IMR-90 (cell line): ENCODE measurements around the gene TDRD1. TPM values are rescaled to one million over a fixed set of nuclear protein-coding genes. Genes with fewer than 3 reads are reported as not detected.

Experiments used
- ATAC-seq: fragments of 200-7000 bp; cut with Tn5 transposase; 2 replicates; pipeline ENCODE4 v1.9.1; 2020; ENCODE audit warnings: low read depth, mild to moderate bottlenecking, moderate library complexity
- BruUV-seq: library from RNA; stranded (reverse); fragments of 400-500 nt; replicated peaks from 2 replicates; lab custom pipeline; 2021; lab: Mats Ljungman, UMichigan
- CTCF ChIA-PET: fragments of 300-600 bp; formaldehyde crosslinking; extraction: SDS; loops from one replicate; lab custom pipeline; 2021; ENCODE audit warnings: antibody characterized with exemption; lab: Yijun Ruan, JAX
- POLR2A ChIA-PET: fragments of 300-600 bp; sonication (Branson Sonifier 250); formaldehyde crosslinking; loops from one replicate; lab custom pipeline; 2022; ENCODE audit warnings: antibody characterized with exemption; ENCODE audit not compliant: unreplicated experiment; lab: Charles Lee
- DNase-seq: peaks from one replicate; pipeline ENCODE4 v3.0.0; 2013
- H2AFZ ChIP-seq: replicated peaks from 2 replicates; pipeline ENCODE3; 2013; ENCODE audit warnings: low read length, mild to moderate bottlenecking; ENCODE audit not compliant: poor library complexity
- H2AK5ac ChIP-seq: 2 replicates; pipeline ENCODE4 v1.6.1; 2013; ENCODE audit warnings: low read depth, low read length, inconsistent platforms
- H2AK9ac ChIP-seq: replicated peaks from 2 replicates; pipeline ENCODE3; 2013; ENCODE audit warnings: mild to moderate bottlenecking, low read depth, low read length, moderate library complexity; ENCODE audit not compliant: poor library complexity
- H2BK120ac ChIP-seq: 2 replicates; pipeline ENCODE4 v1.6.1; 2013; ENCODE audit warnings: low read depth, low read length, inconsistent platforms
- H2BK15ac ChIP-seq: 3 replicates; pipeline ENCODE4 v1.6.1; 2013; ENCODE audit warnings: low read depth, low read length, inconsistent platforms
- H2BK20ac ChIP-seq: 2 replicates; pipeline ENCODE4 v1.6.1; 2013; ENCODE audit warnings: low read depth, mild to moderate bottlenecking, inconsistent platforms, low read length, moderate library complexity
- H2BK5ac ChIP-seq: 2 replicates; pipeline ENCODE4 v1.6.1; 2013; ENCODE audit warnings: mild to moderate bottlenecking, low read depth, low read length, inconsistent platforms; ENCODE audit not compliant: poor library complexity, severe bottlenecking
- H3K14ac ChIP-seq: replicated peaks from 2 replicates; pipeline ENCODE4 v1.6.1; 2013; ENCODE audit warnings: low read depth, low read length, inconsistent platforms
- H3K18ac ChIP-seq: 2 replicates; pipeline ENCODE4 v1.6.1; 2013; ENCODE audit warnings: low read depth, low read length, control low read depth
- H3K23ac ChIP-seq: 2 replicates; pipeline ENCODE4 v1.6.1; 2013; ENCODE audit warnings: low read depth, low read length, inconsistent platforms
- H3K27ac ChIP-seq: 2 replicates; pipeline ENCODE4 v1.5.1; 2013; ENCODE audit warnings: mild to moderate bottlenecking, control low read depth, low read length; ENCODE audit not compliant: insufficient read depth
- H3K27me3 ChIP-seq: 2 replicates; pipeline ENCODE4 v1.6.1; 2013; ENCODE audit warnings: low read length; ENCODE audit not compliant: control insufficient read depth, insufficient read depth
- H3K36me3 ChIP-seq: 2 replicates; pipeline ENCODE4 v1.6.1; 2013; ENCODE audit warnings: low read length, mixed read lengths; ENCODE audit not compliant: control insufficient read depth, insufficient read depth
- H3K4ac ChIP-seq: 2 replicates; pipeline ENCODE4 v1.6.1; 2013; ENCODE audit warnings: low read depth, low read length, inconsistent platforms
- H3K4me1 ChIP-seq: 2 replicates; pipeline ENCODE4 v1.6.1; 2013; ENCODE audit warnings: low read length, mixed read lengths; ENCODE audit not compliant: control insufficient read depth, insufficient read depth
- H3K4me2 ChIP-seq: 2 replicates; pipeline ENCODE4 v1.6.1; 2013; ENCODE audit warnings: low read depth, mild to moderate bottlenecking, control low read depth, low read length, moderate library complexity
- H3K4me3 ChIP-seq: 2 replicates; pipeline ENCODE4 v1.5.1; 2013; ENCODE audit warnings: low read depth, mild to moderate bottlenecking, control low read depth, low read length, moderate library complexity; ENCODE audit not compliant: insufficient read depth
- H3K56ac ChIP-seq: 2 replicates; pipeline ENCODE4 v1.6.1; 2013; ENCODE audit warnings: low read length, inconsistent platforms; ENCODE audit not compliant: insufficient read depth; ENCODE audit errors: extremely low read depth
- H3K79me1 ChIP-seq, 2 experiments: 2 replicates each; pipeline ENCODE4 v1.6.1; 2013; ENCODE audit warnings: low read length in 2 of 2, inconsistent platforms in 1 of 2, low read depth in 1 of 2
- H3K9ac ChIP-seq: 2 replicates; pipeline ENCODE4 v1.6.1; 2013; ENCODE audit warnings: low read depth, low read length, control low read depth
- H3K9me1 ChIP-seq: 2 replicates; pipeline ENCODE4 v1.6.1; 2013; ENCODE audit warnings: low read length, inconsistent platforms; ENCODE audit not compliant: insufficient read depth
- H3K9me3 ChIP-seq: 2 replicates; pipeline ENCODE4 v1.6.1; 2013; ENCODE audit warnings: low read length; ENCODE audit not compliant: control insufficient read depth, insufficient read depth
- H4K20me1 ChIP-seq: 2 replicates; pipeline ENCODE4 v1.6.1; 2013; ENCODE audit warnings: low read length, inconsistent platforms; ENCODE audit not compliant: insufficient read depth
- H4K5ac ChIP-seq: 2 replicates; pipeline ENCODE4 v1.6.1; 2013; ENCODE audit warnings: mild to moderate bottlenecking, low read depth, low read length, control low read depth
- H4K8ac ChIP-seq, 2 experiments: 2 replicates each; pipeline ENCODE4 v1.6.1; 2013; ENCODE audit warnings: low read depth in 2 of 2, low read length in 2 of 2, control low read depth in 1 of 2, inconsistent platforms in 1 of 2
- H4K91ac ChIP-seq: 2 replicates; pipeline ENCODE4 v1.6.1; 2013; ENCODE audit warnings: low read depth, low read length, inconsistent platforms; ENCODE audit not compliant: insufficient read depth
- BHLHE40 ChIP-seq: fragments of 150-350 bp; IDR thresholded peaks from 2 replicates; pipeline ENCODE4 v1.6.1; 2016; ENCODE audit warnings: mild to moderate bottlenecking, low read depth, low read length
- FOS ChIP-seq: fragments of 150-350 bp; IDR thresholded peaks from 2 replicates; pipeline ENCODE4 v1.6.1; 2016; ENCODE audit warnings: low read depth, low read length
- MAFK ChIP-seq: IDR thresholded peaks from 2 replicates; pipeline ENCODE4 v1.6.1; 2012; ENCODE audit warnings: low read depth, low read length, improper control_type of control experiment
- MAZ ChIP-seq: IDR thresholded peaks from 2 replicates; pipeline ENCODE4 v1.6.1; 2012; ENCODE audit warnings: low read depth, mild to moderate bottlenecking, low read length, improper control_type of control experiment, moderate library complexity, borderline replicate concordance
- MXI1 ChIP-seq: IDR thresholded peaks from 2 replicates; pipeline ENCODE4 v1.6.1; 2012; ENCODE audit warnings: low read depth, mild to moderate bottlenecking, low read length, moderate library complexity, borderline replicate concordance
- NFE2L2 ChIP-seq: fragments of 150-350 bp; IDR thresholded peaks from 2 replicates; pipeline ENCODE4 v1.6.1; 2016; ENCODE audit warnings: low read depth, mild to moderate bottlenecking, low read length
- POLR2A ChIP-seq: IDR thresholded peaks from 2 replicates; pipeline ENCODE4 v1.6.1; 2012; ENCODE audit warnings: mild to moderate bottlenecking, low read depth, low read length
- RAD21 ChIP-seq: IDR thresholded peaks from 2 replicates; pipeline ENCODE4 v1.6.1; 2012; ENCODE audit warnings: low read length, improper control_type of control experiment
- RCOR1 ChIP-seq: IDR thresholded peaks from 2 replicates; pipeline ENCODE4 v1.6.1; 2012; ENCODE audit warnings: mild to moderate bottlenecking, low read length, improper control_type of control experiment; ENCODE audit not compliant: insufficient replicate concordance
- RFX5 ChIP-seq: IDR thresholded peaks from 2 replicates; pipeline ENCODE4 v1.8.0; 2012; ENCODE audit warnings: low read depth, mild to moderate bottlenecking, low read length, moderate library complexity
- SMC3 ChIP-seq: fragments of 150-350 bp; IDR thresholded peaks from 2 replicates; pipeline ENCODE4 v1.6.1; 2016; ENCODE audit warnings: low read depth, mild to moderate bottlenecking, antibody characterized with exemption, low read length, moderate library complexity
- WGBS, 2 experiments: methylation state at CpG; one replicate each; pipeline versions ENCODE4 v1.1.5 to v1.1.7; 2013; ENCODE audit warnings: missing lambda C conversion rate in 2 of 2; ENCODE audit not compliant: insufficient read length in 1 of 2; ENCODE audit errors: extremely low coverage in 2 of 2; 5-methylcytosine and 5-hydroxymethylcytosine counted together
- dilution Hi-C: fragments of 300-500 bp; cut with HindIII; formaldehyde crosslinking; loops from one replicate; pipeline ENCODE4 v1.14.3; 2018; ENCODE audit warnings: low sequenced_read_pairs; ENCODE audit not compliant: unreplicated experiment
- in situ Hi-C: fragments of 300-500 bp; cut with MboI; formaldehyde crosslinking; loops from 3 replicates; pipeline ENCODE4 v1.14.3; 2019; ENCODE audit warnings: low sequenced_read_pairs, inconsistent platforms, mixed read lengths
- intact Hi-C: fragments of 100-400 bp; cut with micrococcal nuclease; formaldehyde crosslinking; loops from 2 replicates; pipeline ENCODE4 v1.10.0; 2022
- polyA plus RNA-seq, 3 experiments: library from polyadenylated mRNA; depleted of rRNA; stranded (reverse); fragments of >200 nt; gene quantifications; 2 replicates each; pipeline ENCODE4 v1.2.3, GENCODE V29; 2012; ENCODE audit warnings: low replicate concordance in 1 of 3
- total RNA-seq: library from RNA; depleted of rRNA; stranded (reverse); fragments of >200 nt; gene quantifications from 2 replicates; pipeline ENCODE4 v1.2.3, GENCODE V29; 2012
- TF ChIP-seq, protein P1 (sequence below): fragments of 150-350 bp; IDR thresholded peaks from 2 replicates; pipeline ENCODE4 v1.6.1; 2017; ENCODE audit warnings: mild to moderate bottlenecking, antibody characterized with exemption, low read length, low read depth
- TF ChIP-seq, protein P2 (sequence below): conservative IDR thresholded peaks from 2 replicates; pipeline ENCODE4 v1.5.1; 2012; ENCODE audit warnings: mild to moderate bottlenecking, low read depth, low read length, improper control_type of control experiment

The TDRD1 gene
- total and polyA plus RNA-seq, 2 of the 4 experiments (the other 2 are of a cell fraction), result not detected

DNA sequence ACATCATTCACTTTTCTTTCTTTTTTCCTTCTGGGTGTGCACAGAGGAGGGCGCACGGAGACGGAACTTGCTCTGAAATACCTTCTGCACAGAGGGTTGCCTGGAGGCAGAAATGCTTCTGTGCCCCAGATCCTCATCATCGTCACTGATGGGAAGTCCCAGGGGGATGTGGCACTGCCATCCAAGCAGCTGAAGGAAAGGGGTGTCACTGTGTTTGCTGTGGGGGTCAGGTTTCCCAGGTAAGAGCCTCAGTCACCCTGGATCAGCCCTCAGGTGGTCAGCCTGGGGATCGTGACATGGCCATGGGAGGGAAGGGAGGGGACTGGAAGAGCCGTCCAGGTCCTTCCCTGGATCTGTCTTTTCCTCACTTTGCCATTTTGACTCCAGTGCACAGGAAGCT is 93.5 kb downstream of the TDRD1 start:
- Histone ChIP-seq H3K18ac (no peak overlapping the region), H3K23ac (no peak overlapping the region), H2BK5ac (no peak overlapping the region), H4K8ac (no peak overlapping the region), H3K9me1 (peaks cover 12% of the 10 kb centered on the region), H2AFZ (no peak overlapping the region), H2AK5ac (peak overlapping the region; percentile 57), H4K5ac (no peak overlapping the region), H3K27ac (no peak overlapping the region), H3K14ac (no peak overlapping the region), H4K91ac (no peak overlapping the region), H3K9me3 (no peaks in the 10 kb centered on the region), H3K27me3 (peaks cover 12% of the 10 kb centered on the region), H3K4me2 (no peak overlapping the region), H2AK9ac (no peak overlapping the region), H2BK20ac (peak overlapping the region; percentile 79; the same call in 1 of the 2 replicates), H2BK120ac (peak overlapping the region; percentile 14; the same call in 1 of the 2 replicates), H3K9ac (no peak overlapping the region), H3K4me1 (peaks cover 6% of the 10 kb centered on the region), H3K79me1 (no peaks in the 10 kb centered on the region), H4K20me1 (peaks cover 7% of the 10 kb centered on the region; the same call in 1 of the 2 replicates), H3K56ac (no peak overlapping the region), H2BK15ac (no peak overlapping the region; the same call in 2 of the 3 replicates), H3K4ac (no peak overlapping the region; the same call in 1 of the 2 replicates), H3K4me3 (no peak overlapping the region), H3K36me3 (no peaks in the 10 kb centered on the region)
- dilution Hi-C loops, result no loop called here
- TF ChIP-seq FOS, result no peak
- TF ChIP-seq, protein P1, sequence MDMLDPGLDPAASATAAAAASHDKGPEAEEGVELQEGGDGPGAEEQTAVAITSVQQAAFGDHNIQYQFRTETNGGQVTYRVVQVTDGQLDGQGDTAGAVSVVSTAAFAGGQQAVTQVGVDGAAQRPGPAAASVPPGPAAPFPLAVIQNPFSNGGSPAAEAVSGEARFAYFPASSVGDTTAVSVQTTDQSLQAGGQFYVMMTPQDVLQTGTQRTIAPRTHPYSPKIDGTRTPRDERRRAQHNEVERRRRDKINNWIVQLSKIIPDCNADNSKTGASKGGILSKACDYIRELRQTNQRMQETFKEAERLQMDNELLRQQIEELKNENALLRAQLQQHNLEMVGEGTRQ, result no peak
- no peak for TF ChIP-seq NFE2L2
- TF ChIP-seq MAZ, result no peak
- TF ChIP-seq POLR2A, result no peak
- TF ChIP-seq, protein P2, sequence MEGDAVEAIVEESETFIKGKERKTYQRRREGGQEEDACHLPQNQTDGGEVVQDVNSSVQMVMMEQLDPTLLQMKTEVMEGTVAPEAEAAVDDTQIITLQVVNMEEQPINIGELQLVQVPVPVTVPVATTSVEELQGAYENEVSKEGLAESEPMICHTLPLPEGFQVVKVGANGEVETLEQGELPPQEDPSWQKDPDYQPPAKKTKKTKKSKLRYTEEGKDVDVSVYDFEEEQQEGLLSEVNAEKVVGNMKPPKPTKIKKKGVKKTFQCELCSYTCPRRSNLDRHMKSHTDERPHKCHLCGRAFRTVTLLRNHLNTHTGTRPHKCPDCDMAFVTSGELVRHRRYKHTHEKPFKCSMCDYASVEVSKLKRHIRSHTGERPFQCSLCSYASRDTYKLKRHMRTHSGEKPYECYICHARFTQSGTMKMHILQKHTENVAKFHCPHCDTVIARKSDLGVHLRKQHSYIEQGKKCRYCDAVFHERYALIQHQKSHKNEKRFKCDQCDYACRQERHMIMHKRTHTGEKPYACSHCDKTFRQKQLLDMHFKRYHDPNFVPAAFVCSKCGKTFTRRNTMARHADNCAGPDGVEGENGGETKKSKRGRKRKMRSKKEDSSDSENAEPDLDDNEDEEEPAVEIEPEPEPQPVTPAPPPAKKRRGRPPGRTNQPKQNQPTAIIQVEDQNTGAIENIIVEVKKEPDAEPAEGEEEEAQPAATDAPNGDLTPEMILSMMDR, result no peak
- TF ChIP-seq BHLHE40, result no peak
- TF ChIP-seq RCOR1, result no peak
- no peak for TF ChIP-seq MAFK
- TF ChIP-seq RFX5, result no peak
- TF ChIP-seq MXI1, result no peak
- no peak for TF ChIP-seq SMC3
- no peak for TF ChIP-seq RAD21
- no CpG with 5 or more reads among the region's 6 CpGs for WGBS, 2 experiments
- ATAC-seq (no peak), DNase-seq (no peak)
- ChIA-PET POLR2A (no interaction called here), CTCF (interaction anchor here (0.9 to 1.1 kb wide), 4 partner anchors 14 to 104 kb away, joined by 3 to 4 read pairs (median 3); no protein-coding TSS in a partner anchor)
- intact Hi-C loops, result no loop called here
- BruUV-seq, result no TSS peak
- in situ Hi-C loops, result no loop called here
